ENCODE data around the gene KIRREL1.

Gene KIRREL1

GRCh38 chr1:158037008-158037865 is 43.8 kb downstream of the KIRREL1 start:
- DNase-seq, result no peak

GRCh38 chr1:158037866-158038359 is 44.5 kb downstream of the KIRREL1 start:
- DNase-seq, result peak in 1 of 2 experiments; percentile 17

- DNase-seq, result no peak
These were observed 45.3 kb downstream of the KIRREL1 start for GRCh38 chr1:158038793-158039192.

- no peak for DNase-seq
These were observed 45.9 kb downstream of the KIRREL1 start for GRCh38 chr1:158039380-158039779.

- DNase-seq, result no peak
These were observed 46.9 kb downstream of the KIRREL1 start for GRCh38 chr1:158040323-158040722.

- DNase-seq, result peak in 1 of 2 experiments; percentile 19
These were observed 49.8 kb downstream of the KIRREL1 start for GRCh38 chr1:158043232-158043631.

- DNase-seq, result no peak
These were observed 52.2 kb downstream of the KIRREL1 start for GRCh38 chr1:158045639-158046038.

- DNase-seq, result no peak
These were observed 53.5 kb downstream of the KIRREL1 start for GRCh38 chr1:158046715-158047510.

GRCh38 chr1:158048371-158049067 is 55.1 kb downstream of the KIRREL1 start:
- no peak for DNase-seq

- no peak for DNase-seq
These were observed 56.4 kb downstream of the KIRREL1 start for GRCh38 chr1:158049853-158050252.

GRCh38 chr1:158053276-158053675 is 59.8 kb downstream of the KIRREL1 start:
- no peak for DNase-seq

GRCh38 chr1:158054721-158055120 is 61.3 kb downstream of the KIRREL1 start:
- DNase-seq, result no peak

- DNase-seq, result no peak
These were observed 62.4 kb downstream of the KIRREL1 start for GRCh38 chr1:158055854-158056253.

GRCh38 chr1:158056498-158056897 is 63.1 kb downstream of the KIRREL1 start:
- DNase-seq, result no peak

- no peak for DNase-seq
These were observed 65.0 kb downstream of the KIRREL1 start for GRCh38 chr1:158058237-158058985.

GRCh38 chr1:158059984-158060383 is 66.5 kb downstream of the KIRREL1 start:
- no peak for DNase-seq

GRCh38 chr1:158062174-158062573 is 68.7 kb downstream of the KIRREL1 start:
- DNase-seq, result no peak

- DNase-seq, result no peak
These were observed 74.2 kb downstream of the KIRREL1 start for GRCh38 chr1:158067662-158068061.

- DNase-seq, result no peak
These were observed 75.5 kb downstream of the KIRREL1 start for GRCh38 chr1:158068918-158069317.

- no peak for DNase-seq
These were observed 77.7 kb downstream of the KIRREL1 start for GRCh38 chr1:158071138-158071537.

GRCh38 chr1:158075078-158075477 is 81.6 kb downstream of the KIRREL1 start:
- DNase-seq, result peak; percentile 52 to 77

- DNase-seq, result no peak
These were observed 83.0 kb downstream of the KIRREL1 start for GRCh38 chr1:158076441-158076840.

Data from NCI-H526 (cell line).